ENCODE measurements around the gene FAM120B. TPM values are rescaled to one million over a fixed set of nuclear protein-coding genes. Genes with fewer than 3 reads are reported as not detected.
"Not testable (repeated sequence)": the region's sequence is repeated elsewhere in the genome, so short reads cannot be mapped to it uniquely, and the experiment has no call there.

The FAM120B gene
- total RNA-seq = 57.5 TPM

GRCh38 chr6:170306324-170307079, at the start of gene FAM120B:
Gene FAM120B, plus strand, starts transcription at chr6:170306758. Its CDS starts 10,633 bp downstream, at chr6:170317391.
- FAIRE-seq (no peak), DNase-seq (ENCODE audit: low spot score in 2 of 2) (peak; percentile 98 to 99)

- FAIRE-seq (no peak), DNase-seq (ENCODE audit: low spot score in 2 of 2) (no peak)
Observed at GRCh38 chr6:170257376-170257775, 49.2 kb upstream of the FAM120B start.

- DNase-seq (ENCODE audit: low spot score in 2 of 2) (no peak), FAIRE-seq (no peak)
Observed at GRCh38 chr6:170258407-170258806, 48.2 kb upstream of the FAM120B start.

GRCh38 chr6:170259278-170259677, 47.3 kb upstream of the FAM120B start:
- FAIRE-seq (no peak), DNase-seq (ENCODE audit: low spot score in 2 of 2) (no peak)

- FAIRE-seq (no peak), DNase-seq (ENCODE audit: low spot score in 2 of 2) (no peak)
Observed at GRCh38 chr6:170260686-170261085, 45.9 kb upstream of the FAM120B start.

- FAIRE-seq (no peak), DNase-seq (ENCODE audit: low spot score in 2 of 2) (no peak)
Observed at GRCh38 chr6:170261643-170262488, 44.7 kb upstream of the FAM120B start.

- no peak for FAIRE-seq
- no peak for DNase-seq (ENCODE audit: low spot score in 2 of 2)
Observed at GRCh38 chr6:170262489-170263088, 44.0 kb upstream of the FAM120B start.

GRCh38 chr6:170263410-170263809, 43.1 kb upstream of the FAM120B start:
- FAIRE-seq = no peak

GRCh38 chr6:170264086-170264485, 42.5 kb upstream of the FAM120B start:
- DNase-seq (ENCODE audit: low spot score in 2 of 2) (no peak), FAIRE-seq (no peak)

More at GRCh38 chr6:170263410-170263809, 43.1 kb upstream of the FAM120B start:
- no peak for DNase-seq (ENCODE audit: low spot score in 2 of 2)

- not testable (repeated sequence) for DNase-seq (ENCODE audit: low spot score in 2 of 2); FAIRE-seq
Observed at GRCh38 chr6:170264644-170265043, 41.9 kb upstream of the FAM120B start.

GRCh38 chr6:170265655-170266054, 40.9 kb upstream of the FAM120B start:
- DNase-seq (ENCODE audit: low spot score in 2 of 2) (no peak), FAIRE-seq (no peak)

GRCh38 chr6:170266061-170266825, 40.3 kb upstream of the FAM120B start:
- no peak for FAIRE-seq
- DNase-seq (ENCODE audit: low spot score in 2 of 2) = peak in 1 of 2 donors; percentile 73

GRCh38 chr6:170267688-170268087, 38.9 kb upstream of the FAM120B start:
- no peak for FAIRE-seq

GRCh38 chr6:170268216-170269129, 38.1 kb upstream of the FAM120B start:
- FAIRE-seq (no peak), DNase-seq (ENCODE audit: low spot score in 2 of 2) (no peak)

More at GRCh38 chr6:170267688-170268087, 38.9 kb upstream of the FAM120B start:
- DNase-seq (ENCODE audit: low spot score in 2 of 2) = no peak

- FAIRE-seq (no peak), DNase-seq (ENCODE audit: low spot score in 2 of 2) (no peak)
Observed at GRCh38 chr6:170269151-170269845, 37.3 kb upstream of the FAM120B start.

- DNase-seq (ENCODE audit: low spot score in 2 of 2) (no peak), FAIRE-seq (no peak)
Observed at GRCh38 chr6:170269846-170270541, 36.6 kb upstream of the FAM120B start.

GRCh38 chr6:170270984-170271593, 35.5 kb upstream of the FAM120B start:
- FAIRE-seq (no peak), DNase-seq (ENCODE audit: low spot score in 2 of 2) (no peak)
